Stimulated activated naive CD4-positive, alpha-beta T cell treated with Interleukin-2 at 50 U/mL for 16 hours (primary cell): ENCODE measurements around the gene BRD3OS.

Source experiments
- DNase-seq: peaks from one replicate; lab custom pipeline; 2025; lab: John Stamatoyannopoulos, UW

BRD3OS gene

DNA sequence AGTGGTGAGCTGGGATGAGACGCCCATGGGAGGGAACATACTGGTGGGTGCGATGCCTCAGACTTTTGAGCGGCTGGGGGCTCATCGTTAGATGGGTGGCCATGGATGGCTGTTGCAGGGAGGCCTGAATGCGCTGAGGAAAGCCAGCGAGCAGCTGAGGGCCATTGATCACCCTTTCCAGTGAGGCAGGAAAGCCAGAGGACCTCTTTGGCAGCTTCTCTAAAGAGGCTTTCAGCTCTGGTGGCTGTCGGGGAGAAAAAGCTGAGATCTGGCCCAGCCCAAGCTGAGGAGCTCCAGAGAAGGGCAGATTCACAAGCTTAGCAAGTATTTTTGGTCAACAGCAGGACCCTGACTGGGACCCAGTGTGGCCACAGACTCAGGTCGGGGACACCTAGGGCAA is 19.9 kb upstream of the BRD3OS start:
- DNase-seq, result no peak

DNA sequence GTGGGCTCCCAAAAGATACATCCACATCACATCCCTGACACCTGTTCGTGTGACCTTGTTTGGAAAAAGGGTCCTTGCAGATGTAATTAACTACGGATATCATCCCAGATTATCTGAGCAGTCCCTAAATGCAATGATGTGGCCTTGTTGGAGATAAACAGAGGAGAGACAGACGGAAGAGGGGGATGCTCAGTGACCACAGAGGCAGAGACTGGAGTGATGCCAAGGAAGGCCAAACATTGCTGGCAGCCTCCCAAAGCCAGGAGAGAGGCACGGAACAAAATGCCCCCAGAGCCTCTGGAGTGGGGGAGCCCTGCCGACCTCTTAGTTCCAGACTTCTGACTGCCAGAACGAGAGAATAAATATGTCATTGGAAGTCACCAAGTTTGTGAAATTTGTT is 18.1 kb upstream of the BRD3OS start:
- DNase-seq, result no peak

DNA sequence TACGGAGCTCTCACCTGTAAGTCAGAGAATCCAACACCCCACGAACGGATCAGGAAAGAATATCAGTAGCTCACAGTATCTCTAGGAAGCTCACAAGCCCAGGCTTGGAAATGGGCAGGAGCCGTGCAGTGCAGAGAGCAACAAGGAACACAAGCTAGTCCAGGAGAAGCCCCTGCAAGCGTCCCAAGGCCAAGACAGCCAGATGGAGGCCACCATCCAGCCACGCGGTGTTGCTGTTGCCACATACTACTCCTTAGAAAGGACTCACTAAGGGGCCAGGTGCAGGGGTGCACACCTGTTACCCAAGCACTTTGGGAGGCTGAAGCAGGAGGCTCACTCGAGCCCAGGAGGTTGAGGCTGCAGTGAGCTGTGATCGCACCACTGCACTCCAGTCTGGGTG is 17.7 kb upstream of the BRD3OS start:
- no peak for DNase-seq

DNA sequence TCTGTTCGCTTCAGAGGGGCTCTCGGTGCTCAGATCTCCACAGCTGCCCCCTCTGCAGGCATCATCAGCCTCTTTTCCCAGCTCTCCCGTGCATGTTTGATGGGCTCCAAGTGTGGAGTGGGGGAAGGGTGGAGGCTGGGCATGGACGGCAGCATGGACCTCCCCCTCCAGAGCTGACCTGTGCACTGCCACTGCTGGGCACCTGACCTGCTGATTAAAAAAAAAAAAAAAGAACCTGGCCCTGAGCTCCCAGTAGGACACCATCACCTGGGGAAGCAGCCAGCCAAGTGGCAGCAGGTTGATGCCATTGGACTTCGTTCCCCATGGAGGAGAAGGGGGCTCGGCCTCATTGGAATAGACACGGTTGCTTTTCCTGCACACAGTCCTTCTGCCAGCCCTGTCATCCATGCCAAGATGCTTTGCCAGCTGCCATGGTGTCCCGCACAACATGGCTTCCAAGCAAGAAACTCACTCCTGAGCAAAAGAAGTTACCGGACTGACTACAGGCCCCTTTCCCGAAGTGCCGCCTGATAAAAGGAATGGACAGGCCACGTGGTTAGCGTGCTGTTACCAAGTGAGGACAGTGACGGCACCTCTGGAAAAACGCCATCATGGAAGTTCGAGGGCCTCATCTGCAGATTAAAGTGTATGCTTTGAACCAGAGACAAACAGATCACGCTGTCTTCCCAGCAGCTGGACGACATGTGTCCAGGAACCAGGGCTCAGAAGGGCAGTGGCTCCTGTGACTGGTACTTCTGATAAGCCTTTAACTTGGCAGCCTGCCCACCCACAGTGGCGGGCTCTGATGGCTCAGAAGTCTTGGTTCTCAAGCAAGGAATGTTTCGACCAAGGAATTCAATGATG is 14.7 kb upstream of the BRD3OS start:
- no peak for DNase-seq

DNA sequence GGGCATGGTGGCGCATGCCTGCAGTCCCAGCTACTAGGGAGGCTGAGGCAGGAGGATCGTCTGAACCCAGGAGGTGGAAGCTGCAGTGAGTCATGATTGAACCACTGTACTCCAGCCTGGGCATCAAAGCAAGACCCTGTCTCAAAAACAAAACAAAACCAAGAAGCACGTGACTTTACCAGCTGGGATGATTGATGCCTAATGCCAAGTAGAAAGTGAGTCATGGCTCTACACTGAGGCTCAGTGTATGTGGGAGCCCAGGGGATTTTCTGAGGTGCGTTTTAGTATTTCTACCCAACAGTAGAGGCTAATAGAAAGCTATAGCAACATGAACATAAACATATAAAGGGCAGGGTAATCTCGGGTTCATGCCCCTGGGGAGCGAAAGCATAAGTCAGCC is 13.9 kb upstream of the BRD3OS start:
- no peak for DNase-seq

DNA sequence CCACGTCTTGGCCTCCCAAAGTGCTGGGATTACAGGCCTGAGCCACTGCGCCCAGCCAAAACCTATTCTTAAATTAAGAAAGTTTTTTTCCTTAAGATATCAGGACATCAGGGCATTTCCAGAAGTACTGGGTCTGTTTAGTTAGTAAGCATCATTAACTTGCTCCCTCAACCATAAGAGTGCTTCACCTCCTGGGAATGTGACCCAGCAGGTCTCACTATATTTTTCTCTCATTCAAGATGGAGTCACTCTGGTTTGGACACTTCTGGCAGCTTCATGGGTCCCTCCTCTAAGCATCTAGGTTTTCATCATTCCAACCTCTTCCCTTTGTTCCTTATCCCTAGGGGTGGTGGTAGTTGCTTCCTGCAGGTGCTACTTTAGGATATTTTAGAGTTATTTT is 10.3 kb upstream of the BRD3OS start:
- no peak for DNase-seq

DNA sequence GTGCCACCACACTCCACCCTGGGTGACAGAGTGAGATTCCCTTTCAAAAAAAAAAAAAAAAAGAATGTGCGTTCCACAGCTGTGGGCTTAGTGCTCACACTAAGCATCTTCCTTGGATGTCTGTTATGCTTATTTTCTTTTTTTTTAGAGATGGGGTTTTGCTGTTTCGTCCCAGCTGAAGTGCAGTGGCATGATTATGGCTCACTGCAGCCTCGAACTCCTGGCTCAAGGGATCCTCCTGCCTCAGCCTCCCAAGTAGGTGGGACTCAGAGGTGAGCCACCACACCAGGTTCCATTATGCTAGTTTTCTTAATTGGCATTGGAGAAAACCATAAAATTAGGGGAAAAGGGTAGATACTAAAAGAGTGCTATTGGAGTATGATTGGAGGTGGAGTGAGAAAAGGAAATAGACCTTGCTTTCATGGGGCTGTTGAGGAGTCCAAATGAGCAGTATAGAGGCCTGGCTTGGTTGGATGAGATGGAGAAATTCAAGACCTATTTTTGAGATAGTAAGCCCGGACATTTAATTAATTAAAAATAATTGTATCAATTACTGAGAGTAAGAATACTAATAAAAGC is 978 bp upstream of the BRD3OS start:
- no peak for DNase-seq

DNA sequence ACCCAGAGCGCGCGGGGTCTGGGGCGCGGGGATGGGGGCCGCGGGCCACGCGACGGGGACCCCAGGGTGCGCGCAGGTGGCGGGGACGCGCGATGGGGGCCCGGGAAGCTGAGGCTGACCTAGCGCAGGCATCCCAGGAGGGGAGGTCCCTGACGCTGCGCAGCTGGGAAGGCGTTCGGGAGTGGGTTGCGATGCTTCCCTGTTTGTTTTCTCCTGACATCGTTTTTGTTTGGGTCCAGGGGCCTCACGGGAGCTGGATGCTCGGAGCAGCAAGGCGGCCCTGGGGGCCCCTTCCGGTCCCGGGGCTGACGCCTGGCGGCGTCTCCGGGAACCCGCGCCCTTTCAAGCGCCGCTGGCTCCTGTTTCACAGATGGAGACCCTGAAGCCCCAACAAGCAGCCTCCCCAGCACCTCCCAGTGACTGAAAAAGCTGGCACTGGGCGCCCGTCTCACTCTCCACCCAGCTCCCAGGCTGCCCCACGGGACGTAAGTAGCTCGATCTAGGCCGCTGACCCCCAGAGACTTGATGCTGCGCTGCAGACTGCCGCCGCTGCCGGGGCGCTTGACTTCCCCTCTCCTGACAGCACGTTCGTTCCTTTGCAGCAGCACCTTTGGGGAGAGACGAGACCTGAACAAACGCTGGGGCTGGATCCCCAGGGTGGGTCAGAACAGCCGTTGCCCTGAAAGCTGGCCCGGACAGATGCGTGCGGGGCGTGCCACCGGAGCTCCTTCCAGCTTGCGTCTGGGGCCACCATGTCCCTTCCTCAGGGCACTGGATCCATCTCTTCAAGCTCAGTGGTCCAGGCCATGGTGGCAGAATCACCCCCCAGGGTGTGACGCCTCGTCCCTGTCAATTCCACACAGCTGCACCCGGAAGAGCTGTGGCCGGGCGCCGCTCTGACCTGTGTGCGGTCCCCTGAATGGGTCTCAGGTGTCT is 593 bp downstream of the BRD3OS start:
- DNase-seq, result peak; percentile 38

DNA sequence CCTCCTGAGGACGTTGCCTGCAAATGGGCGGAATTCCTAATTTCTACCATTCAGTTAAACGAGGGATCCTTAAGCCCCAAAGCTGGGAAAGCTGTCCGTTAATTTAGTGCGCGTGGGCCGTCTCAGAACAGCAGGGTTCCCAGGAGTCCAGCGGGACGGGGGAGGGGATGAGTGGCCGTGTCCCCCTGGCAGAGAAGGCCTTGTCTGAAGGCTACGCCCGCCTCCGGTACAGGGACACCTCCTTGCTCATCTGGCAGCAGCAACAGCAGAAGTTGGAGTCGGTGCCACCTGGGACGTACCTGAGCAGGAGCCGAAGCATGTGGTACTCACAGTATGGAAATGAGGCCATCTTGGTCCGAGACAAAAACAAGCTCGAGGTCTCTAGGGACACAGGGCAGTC is 1.3 kb downstream of the BRD3OS start:
- no peak for DNase-seq

DNA sequence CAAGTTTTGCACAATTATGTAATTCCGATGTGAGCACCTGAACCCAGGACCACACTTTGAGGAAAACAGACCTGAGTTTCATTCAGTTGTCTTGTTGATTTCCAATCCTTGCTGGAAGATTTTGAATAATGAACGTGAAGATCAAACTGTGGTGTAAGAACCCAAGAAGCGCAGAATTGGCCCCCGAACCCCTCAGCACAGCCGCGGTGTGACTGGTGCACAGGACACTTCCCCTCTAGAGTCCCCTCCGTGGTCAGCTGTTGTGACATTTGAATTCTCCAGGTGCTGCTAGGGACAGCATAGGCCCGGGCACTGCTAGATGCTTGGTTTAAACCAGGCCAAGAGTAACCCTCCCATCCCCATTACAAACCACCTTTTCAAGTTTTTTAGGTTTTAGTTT is 1.7 kb downstream of the BRD3OS start:
- no peak for DNase-seq

DNA sequence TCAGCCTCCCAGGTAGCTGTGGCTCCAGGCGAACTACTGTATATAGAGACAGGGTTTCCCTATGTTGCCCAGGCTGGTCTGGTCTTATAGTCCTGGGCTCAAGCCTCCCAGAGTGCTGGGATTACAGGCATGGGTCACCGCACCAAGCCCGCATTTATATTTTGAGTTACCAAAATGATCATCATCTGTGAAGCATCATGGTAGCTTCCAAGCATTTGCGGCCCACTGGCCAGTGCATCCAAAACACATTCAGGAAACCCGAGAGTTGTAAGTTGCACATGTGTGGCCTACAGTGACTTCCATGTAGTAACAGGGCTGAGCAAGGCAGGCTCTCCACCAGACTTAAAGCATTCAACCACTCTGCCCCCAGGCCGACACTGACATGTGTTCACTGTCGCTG is 2.3 kb downstream of the BRD3OS start:
- DNase-seq, result no peak

DNA sequence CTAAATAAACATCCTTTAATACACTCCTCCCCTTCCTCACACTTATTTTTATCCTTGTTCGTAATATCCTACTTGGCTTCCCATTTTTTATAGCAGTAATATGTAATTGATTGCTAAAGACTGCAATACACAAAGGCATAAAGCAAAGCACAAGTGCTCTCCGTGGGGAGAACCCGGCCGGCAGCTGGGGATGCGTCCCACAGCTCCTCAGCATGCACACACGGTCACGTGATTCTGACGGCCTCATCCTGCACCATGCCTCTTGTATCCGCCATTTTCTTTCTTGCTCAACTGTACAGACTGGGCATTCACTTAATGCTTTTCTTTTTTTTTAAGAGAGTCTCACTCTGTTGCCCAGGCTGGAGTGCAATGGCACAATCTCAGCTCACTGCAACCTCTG is 2.8 kb downstream of the BRD3OS start:
- no peak for DNase-seq

DNA sequence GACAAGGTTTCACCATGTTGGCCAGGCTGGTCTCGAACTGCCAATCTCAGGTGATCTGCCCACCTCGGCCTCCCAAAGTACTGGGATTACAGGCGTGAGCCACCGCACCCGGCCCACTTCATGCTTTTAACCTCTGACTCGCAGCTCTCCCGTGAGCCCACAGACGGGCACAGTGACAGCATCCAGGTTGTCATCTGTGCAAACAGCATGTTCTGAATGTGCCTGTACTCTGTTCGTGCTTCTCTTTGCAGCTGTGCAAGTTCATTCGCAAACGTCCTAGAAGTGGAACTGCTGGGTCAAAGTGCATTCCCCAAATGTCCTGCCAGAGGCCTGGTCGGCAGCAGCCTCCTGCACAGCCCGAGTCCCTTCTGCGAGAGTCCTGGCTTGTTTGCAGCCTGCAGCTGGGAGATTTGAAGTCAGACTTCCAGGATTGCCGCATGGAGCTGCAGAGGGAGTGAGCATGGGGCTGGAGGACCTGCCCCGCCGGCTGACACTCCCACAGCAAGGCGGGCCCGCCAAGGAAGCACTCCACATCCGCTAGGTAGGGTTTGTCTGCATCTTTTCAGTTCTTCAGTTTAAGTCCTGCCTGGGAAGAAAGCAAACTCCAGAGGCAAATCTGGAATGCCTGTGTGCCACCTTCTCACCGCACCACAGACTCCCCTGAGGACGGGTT is 3.4 kb downstream of the BRD3OS start:
- no peak for DNase-seq

DNA sequence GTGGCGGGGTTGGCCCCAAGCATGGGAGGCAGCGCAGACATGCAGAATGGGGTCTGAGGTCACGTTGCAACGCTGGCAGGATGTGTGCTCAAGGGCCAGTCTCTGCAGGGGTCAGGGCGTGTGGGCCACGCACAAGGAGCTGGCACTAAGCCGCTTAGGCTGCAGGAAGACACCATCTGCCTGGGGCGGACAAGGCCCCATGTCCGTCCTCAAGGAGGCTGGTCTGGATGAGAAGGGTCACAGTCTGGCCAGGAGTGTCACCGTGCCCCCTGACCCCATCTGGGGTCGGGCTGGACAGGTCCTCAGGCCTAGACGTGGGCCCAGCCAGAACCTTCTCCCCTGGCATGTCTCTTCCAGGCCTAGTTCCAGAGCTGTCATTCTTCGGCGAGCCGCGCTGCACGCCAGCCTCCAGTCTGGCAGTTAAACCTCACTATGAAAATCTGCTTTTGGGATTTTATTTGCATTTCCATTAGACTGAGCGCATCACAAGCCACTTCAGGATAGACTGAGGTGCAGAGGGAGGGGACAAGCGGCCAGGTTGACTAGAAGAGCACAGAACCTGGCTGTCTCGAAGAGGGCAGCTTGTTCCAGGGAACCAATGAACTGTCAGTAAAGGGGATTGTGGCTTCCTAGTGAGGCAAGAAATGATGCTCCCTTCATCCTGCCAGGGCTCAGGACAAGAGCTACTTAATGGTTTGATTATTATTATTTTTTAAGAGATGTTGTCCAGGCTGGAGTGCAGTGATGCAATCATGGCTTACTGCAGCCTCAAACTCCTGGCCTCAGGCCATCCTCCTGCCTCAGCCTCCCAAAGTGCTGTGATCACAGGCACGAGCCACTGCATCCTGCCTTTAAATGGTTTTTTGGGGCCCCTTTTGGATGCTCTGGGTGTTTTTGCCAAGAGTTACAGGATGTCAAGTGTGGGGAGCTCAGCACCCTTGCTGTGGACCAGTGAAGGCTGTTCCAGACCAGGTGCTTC is 4.3 kb downstream of the BRD3OS start:
- no peak for DNase-seq

DNA sequence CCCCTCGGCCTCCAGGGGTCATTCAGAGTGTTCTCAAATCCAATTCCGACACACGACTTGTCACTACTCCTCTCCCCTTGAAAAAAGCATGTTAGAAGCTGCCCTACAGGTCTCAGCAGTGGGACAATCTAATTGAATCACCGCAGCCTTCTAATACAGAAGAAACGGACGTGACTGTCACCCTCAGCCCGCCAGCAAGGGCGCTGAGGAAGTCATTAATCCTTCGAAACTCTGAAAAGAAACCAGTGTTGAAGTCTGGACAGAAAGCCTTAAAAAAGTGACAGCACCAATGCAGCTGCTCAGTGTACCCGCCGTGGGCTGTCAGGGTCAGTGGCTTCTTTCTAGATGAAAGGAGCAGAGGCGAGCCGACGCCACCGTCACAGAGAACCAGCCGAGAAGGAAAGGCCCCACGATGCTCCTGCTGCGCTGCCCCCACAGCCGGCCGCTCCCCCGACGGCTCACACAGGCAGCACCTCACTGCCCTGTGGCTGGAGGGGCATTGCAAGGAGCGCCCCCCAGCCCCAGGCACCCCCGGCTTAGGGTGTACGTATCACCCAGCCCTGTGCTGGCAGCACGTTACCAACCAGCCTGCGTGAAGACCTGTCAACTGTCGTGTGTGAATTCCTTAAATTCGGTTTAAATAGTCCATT is 5.7 kb downstream of the BRD3OS start:
- DNase-seq, result no peak

DNA sequence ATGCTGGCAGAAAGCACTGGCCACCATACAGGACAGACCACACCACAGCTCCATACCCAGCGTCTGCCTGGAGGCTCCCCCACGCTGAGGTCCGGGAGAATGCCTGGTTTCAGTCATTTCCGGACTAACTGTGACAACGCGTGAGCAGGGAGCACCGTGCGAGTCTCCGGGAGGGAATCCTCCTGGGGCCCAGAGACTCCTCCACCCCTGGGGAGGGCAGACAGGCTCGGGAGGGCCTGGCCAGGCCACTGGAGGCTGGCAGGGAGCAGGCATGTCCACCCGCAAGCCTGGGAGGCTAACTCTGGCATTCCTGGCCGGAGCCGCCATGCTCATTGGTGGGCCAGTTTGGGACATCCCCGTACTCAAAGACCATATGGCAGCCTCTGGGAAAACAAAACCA is 6.5 kb downstream of the BRD3OS start:
- DNase-seq, result no peak

DNA sequence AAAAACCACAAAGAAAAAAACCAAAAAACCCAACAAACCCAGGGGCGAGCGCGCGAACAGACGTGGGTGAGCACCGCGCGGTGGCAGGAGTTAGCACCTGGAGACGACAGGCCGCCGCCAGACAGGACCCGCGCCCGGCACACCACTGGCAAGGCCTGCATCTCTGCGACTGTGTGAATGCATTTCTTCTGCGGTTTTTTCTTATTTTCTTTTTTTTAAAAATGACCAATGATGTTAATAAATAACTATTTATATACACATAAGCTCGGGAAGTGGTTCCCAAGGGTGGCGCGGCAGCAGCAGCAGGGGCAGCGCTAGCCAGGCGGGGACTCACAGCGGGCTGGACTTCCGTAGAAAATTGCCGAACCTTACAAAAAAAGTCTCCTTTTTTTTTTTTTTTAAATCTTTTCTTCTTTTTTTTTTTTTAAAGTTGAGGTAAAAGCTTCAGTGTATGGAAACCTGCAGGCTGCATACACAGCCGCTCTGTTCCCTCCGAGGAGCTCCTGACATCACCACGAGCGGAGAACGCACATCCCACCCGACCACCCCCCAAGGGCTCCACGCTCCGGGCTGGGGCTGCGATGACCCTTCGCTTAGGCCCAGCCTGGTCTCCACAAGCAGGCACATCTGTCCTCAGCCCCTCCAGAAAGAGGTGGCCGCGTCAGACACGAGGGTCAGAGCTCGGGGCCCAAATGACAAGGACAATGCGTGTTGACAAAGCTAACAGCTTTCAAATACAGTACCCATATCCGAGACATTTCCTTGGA is 7.4 kb downstream of the BRD3OS start:
- no peak for DNase-seq

DNA sequence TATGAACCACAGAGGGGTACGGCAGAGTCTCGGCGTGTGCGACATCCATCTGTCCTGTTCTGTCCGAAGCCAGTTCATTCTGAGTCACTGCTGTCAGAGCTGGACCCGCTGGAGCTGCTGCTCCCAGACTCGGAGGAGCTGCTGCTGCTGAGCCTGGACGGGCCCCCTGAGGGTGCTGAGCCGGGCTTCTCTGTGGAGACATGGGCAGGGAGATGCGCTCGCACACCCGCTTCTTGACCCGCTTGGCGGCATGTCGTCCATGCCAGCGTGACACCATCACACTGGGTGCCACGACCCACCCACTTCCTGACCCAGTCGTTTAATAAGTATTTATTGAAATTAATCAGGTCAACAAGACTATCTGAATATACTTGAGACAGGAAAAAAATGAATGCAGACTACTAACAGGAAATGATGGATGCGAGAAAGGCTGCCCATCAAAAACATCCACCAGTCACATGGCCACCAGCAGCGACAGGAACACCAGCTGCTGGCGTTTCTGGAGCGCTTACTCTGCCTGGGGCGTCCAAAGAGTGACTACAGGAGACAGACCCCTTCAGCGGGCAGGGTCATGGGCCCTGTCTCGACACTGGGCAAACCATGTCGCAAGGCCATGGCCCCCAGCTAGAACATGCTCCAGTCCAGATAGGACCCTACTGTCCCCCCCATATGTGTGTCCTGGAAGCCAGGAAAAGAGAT is 8.4 kb downstream of the BRD3OS start:
- DNase-seq, result no peak
